HG02973 (cell line): Measurements from ENCODE around the gene SEC16A.

ENCODE experiments used
- ATAC-seq: cut with Tn5 transposase; IDR thresholded peaks from one replicate; pipeline ENCODE4 v1.9.1; 2021; ENCODE audit warnings: moderate library complexity; ENCODE audit not compliant: unreplicated experiment

The SEC16A gene

GRCh38 chr9:136403915-136404800, 78.7 kb downstream of the SEC16A start:
- ATAC-seq = no peak

GRCh38 chr9:136403538-136403914, 79.3 kb downstream of the SEC16A start:
- peak; percentile 25 for ATAC-seq

GRCh38 chr9:136402067-136402466, 80.8 kb downstream of the SEC16A start:
- ATAC-seq = no peak

DNA sequence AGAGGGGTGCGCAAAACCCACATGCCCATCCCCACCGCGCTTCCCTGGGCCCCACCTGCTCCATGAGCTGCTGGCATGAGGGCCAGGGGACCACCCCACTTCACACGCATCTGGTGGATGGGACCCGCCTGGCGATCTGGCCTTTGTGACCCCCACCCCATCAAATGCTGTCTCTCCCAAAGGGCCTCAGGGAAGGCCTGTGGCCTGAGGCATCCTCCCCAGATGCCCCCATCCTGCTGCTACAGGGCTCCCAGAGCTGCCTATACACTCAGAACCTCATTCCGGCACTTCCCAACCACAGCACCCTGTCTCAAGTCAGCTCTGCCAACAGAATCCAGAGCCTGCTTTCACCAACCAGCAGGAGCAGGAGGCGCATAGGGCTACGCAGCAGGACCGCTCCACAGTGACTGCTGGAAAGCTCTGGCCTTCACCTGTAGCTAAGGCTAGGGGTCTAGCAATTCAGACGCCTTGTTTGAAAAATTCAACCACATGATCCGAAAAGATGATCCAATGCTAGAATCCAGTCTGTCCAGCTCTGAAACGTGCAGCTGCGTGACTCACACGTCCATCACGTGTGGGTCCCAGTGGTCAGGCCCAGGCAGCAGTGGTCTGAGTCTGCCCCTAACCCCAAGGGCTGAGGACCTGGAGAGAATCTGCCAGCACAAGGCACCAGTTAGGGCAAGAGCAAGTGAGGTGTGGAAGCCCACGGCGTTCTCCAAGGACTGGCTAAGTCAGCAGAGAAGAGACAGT, 81.5 kb downstream of the SEC16A start:
- ATAC-seq = no peak

DNA sequence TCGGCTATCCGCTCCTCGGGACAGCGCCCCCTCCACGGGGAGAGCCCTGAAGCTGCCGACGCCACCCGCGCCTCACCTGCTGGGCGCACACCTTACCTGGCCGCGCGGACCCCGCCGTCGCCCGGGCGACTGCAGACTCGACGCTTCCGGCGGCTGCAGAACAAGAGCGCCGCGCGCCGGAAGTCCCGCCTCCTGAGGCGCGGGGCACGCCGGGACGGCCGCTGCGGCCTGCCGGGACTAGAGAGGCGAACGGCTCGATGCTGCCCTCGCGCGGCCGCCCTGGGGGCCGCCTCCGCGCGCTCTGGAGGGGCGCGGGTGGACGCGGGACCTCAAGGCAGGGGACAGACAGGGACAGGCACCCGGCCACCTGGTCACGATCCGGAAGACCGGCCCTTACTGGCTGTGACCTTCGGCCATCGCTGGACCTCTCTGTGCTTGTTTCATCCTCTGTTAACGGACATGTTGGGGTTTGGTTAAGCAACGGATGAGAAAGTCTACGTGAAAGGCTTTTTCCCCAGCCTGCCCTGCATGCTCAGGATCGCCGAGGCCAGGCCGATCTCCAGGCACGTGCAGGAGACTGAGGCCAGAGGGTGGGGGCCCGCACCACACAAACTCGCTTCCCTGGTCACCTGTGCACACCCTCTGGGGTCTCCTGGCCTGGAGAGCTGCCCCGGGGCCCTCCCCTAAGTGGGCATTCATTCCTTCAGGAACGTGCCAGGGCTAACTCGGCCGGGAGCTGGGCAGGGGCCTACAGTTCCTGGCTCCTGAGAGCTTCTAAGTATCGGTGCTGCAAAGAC, 82.6 kb downstream of the SEC16A start, which contains the start of gene SNAPC4:
Gene SNAPC4, minus strand, starts transcription at position 133 of the 797 bp plus-strand sequence. CDS start 1,742 bp downstream, outside the sequence.
- ATAC-seq = peak; percentile 51

- ATAC-seq = peak; percentile 26
Measured at GRCh38 chr9:136399176-136400037, 83.4 kb downstream of the SEC16A start.

DNA sequence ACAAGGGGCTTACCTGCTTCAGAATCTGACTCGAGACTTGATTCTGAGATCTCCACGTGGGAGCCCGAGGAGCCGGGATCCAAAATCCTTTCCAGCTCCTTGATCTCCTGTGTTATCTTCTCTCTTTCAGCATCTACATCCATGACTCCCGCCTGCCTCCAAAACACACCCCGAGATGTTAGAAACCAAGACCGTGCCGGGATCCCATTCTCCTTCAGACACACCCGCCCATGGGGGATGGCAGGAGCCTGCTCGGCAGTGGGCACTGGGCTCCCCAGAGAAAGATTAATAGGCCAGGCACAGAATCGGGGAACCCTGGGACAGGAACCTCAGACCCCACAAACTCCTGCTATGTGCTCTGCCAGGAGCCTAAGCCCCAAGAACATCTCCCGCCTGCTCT, 84.6 kb downstream of the SEC16A start:
- no peak for ATAC-seq

DNA sequence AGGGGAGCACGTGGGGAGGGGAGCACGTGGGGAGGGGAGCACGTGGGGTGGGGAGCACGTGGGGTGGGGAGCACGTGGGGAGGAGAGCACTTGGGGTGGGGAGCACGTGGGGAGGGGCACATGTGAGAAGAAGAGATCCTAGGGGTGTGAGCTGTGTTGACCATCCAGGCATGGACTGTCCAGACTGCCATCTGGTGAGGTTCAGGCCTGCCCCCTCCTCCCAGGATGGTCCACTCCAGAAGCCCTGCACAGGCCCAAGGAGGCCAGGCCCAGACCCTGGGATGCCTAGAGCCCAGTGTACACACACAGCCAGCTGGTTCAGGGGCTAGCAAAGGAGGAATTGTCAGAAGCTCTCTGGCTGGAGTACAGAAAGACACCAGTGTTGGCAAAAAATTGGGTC, 85.2 kb downstream of the SEC16A start:
- no peak for ATAC-seq

GRCh38 chr9:136396219-136396515, 86.7 kb downstream of the SEC16A start:
- ATAC-seq = no peak

DNA sequence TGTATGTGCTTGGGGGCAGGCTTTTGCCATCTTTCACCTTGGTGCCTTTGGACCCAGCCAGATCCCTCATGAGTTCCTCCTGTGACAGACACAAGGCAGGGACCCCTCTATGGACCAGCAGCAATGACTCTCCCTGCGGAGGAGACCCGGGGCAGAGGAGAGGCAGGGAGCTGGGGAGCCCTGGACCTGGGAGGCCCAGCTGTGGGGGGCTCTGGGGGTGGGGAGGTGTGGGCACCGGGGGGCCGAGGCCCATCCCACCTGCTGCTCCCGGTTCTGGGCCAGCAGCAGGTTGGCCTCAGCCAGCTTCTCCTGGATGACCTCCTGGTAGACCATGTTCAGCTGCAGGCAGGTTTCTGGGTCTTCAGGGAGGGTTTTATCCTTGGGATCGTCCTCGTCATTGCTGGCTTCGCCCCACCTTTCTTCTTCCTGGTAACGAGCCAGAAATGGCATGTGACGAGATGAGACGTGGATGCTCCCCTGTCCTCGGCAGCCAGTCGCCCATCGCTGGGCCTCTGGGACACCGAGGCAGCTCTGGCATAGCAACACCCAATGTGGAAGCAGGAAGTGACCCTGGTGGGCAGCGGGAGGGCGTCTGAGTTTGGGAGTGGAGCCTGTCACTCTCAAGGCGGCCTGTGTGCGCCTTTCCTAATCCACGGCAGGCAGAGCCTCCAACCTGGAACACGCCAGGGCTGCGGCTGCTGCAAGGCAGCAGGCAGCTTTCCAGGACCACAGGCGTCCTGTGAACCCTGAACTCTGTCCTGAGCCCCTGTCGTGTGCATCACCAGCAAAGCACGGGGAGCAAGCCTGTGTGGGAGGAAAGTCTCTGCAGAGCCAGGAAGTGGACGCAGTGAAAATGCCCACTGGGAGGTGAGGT, 87.3 kb downstream of the SEC16A start:
- ATAC-seq = no peak

- ATAC-seq = no peak
Measured at GRCh38 chr9:136395020-136395340, 87.9 kb downstream of the SEC16A start.

- no peak for ATAC-seq
Measured at GRCh38 chr9:136394312-136395019, 88.4 kb downstream of the SEC16A start.

GRCh38 chr9:136393531-136393930, 89.3 kb downstream of the SEC16A start:
- ATAC-seq = no peak

DNA sequence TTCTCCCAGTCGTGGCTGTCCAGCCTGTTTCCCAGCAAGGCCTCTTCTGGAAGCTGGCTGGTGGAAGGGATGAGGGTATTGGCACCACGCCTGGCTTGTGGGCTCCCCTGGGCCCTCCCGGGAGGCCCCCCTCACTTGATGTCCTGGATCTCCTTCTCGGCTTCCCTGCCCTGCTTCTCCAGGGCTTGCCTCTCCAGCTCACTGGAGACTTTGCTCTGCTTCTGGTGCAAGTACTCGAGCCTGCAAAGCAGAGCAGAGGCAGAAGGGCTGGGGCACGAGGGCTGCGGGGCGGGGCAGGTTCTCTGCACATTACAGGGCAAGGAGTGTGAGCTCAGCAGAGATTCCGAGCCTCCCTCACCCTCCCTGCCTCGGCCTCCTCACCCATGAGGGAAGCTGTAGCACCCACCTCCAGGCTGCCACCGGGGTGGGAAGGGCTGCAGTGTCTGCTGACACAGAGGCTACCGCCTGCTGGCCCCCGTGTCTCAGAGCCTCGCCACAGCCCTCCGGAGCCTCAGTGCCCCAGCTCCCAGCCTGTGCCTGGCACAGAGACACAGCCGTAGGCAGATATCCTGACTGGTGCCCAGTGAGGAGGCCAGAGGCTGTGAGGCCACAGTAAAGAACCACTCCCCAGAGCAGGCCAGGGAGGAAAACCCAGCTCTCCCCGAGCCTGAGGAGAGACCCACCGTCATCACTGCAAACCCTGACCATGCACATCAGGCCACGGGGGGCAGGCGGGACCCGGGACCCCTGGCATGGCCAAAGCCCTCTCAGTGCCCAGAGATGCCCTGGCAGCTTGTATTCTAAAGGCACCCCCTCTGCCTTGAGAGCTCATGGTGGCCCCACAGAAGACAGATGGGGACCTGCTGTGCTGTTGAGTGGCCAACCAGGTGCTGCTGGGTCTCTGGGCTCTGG, 90.0 kb downstream of the SEC16A start:
- no peak for ATAC-seq

GRCh38 chr9:136391737-136392537, 90.9 kb downstream of the SEC16A start:
- no peak for ATAC-seq
